Ascending aorta (tissue), 2 donors: ENCODE data around the gene TMEM236. TPM values are rescaled to one million over a fixed set of nuclear protein-coding genes. Genes with fewer than 3 reads are reported as not detected.
"Not testable (repeated sequence)": the region's sequence is repeated elsewhere in the genome, so short reads cannot be mapped to it uniquely, and the experiment has no call there.

Source experiments
- DNase-seq, 2 donors: peaks; one replicate each; pipeline ENCODE4 v3.0.0-alpha.2; 2019; ENCODE audit warnings: low spot score in 2 of 2
- H3K27ac ChIP-seq, 2 donors: fragments of 200-600 bp; sonication (generic); one replicate each; pipeline ENCODE4 v1.5.1; 2016 to 2017; ENCODE audit warnings: mild to moderate bottlenecking in 1 of 2
- H3K27me3 ChIP-seq: fragments of 200-600 bp; sonication (generic); one replicate; pipeline ENCODE4 v1.5.1; 2017
- H3K36me3 ChIP-seq, 2 donors: fragments of 200-600 bp; sonication (generic); one replicate each; pipeline ENCODE4 v1.5.1; 2016
- H3K4me1 ChIP-seq, 2 donors: fragments of 200-600 bp; sonication (generic); one replicate each; pipeline ENCODE4 v1.5.1; 2016 to 2017; ENCODE audit warnings: mild to moderate bottlenecking in 1 of 2
- H3K4me3 ChIP-seq, 2 donors: fragments of 200-600 bp; sonication (generic); one replicate each; pipeline ENCODE4 v1.5.1; 2016 to 2017; ENCODE audit warnings: mild to moderate bottlenecking in 1 of 2
- H3K9me3 ChIP-seq, 2 donors: fragments of 200-600 bp; sonication (generic); one replicate each; pipeline ENCODE4 v1.5.1; 2016
- intact Hi-C: fragments of 100-400 bp; cut with DNase I; formaldehyde crosslinking; loops from one replicate; pipeline ENCODE4 v1.15.1; 2023
- total RNA-seq: library from RNA; depleted of rRNA; stranded (reverse); fragments of >200 nt; gene quantifications from one replicate; pipeline ENCODE4 v1.1.0, GENCODE V29; 2016
- TF ChIP-seq, protein P1 (sequence below), 3 experiments: fragments of 200-600 bp in 2 of 3; fragments of 450-650 bp in 1 of 3; sonication (generic) in 2 of 3; IDR thresholded peaks; one replicate each; pipeline ENCODE4 v1.5.1; 2016 to 2019; ENCODE audit warnings: antibody characterized with exemption in 3 of 3, mild to moderate bottlenecking in 1 of 3, moderate library complexity in 1 of 3

Gene TMEM236
- total RNA-seq, 1 donor from 2014 or later: not detected

DNA sequence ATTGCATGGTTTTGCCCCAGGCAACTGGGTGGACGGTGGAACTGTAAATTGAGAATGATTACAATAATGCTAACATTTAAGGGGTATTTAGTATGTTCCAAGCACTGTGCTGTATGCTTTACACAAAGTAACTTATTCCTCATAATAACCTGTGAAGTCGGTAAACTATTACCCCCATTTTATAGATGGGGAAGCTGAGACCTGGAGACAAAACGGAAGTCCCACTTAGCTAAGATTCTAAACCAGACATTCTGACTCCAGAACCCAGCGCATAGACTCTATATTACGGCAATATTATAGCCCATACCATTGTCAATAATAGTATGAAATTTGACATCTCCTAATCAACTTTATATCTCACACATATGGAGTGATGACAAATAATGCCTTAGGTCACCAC is 39.9 kb upstream of the TMEM236 start:
- TF ChIP-seq, protein P1, sequence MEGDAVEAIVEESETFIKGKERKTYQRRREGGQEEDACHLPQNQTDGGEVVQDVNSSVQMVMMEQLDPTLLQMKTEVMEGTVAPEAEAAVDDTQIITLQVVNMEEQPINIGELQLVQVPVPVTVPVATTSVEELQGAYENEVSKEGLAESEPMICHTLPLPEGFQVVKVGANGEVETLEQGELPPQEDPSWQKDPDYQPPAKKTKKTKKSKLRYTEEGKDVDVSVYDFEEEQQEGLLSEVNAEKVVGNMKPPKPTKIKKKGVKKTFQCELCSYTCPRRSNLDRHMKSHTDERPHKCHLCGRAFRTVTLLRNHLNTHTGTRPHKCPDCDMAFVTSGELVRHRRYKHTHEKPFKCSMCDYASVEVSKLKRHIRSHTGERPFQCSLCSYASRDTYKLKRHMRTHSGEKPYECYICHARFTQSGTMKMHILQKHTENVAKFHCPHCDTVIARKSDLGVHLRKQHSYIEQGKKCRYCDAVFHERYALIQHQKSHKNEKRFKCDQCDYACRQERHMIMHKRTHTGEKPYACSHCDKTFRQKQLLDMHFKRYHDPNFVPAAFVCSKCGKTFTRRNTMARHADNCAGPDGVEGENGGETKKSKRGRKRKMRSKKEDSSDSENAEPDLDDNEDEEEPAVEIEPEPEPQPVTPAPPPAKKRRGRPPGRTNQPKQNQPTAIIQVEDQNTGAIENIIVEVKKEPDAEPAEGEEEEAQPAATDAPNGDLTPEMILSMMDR (IDR thresholded peaks at IDR 0.05): no peak
- H3K36me3 ChIP-seq: peaks cover 50 to 86% of the 10 kb centered on the region in 2 donors
- no peak overlapping the region for H3K27ac ChIP-seq
- no peak overlapping the region for H3K4me3 ChIP-seq
- no peaks in the 10 kb centered on the region for H3K9me3 ChIP-seq
- intact Hi-C loops: no loop called here
- H3K4me1 ChIP-seq: no peaks in the 10 kb centered on the region
- no peaks in the 10 kb centered on the region for H3K27me3 ChIP-seq
- no peak for DNase-seq

DNA sequence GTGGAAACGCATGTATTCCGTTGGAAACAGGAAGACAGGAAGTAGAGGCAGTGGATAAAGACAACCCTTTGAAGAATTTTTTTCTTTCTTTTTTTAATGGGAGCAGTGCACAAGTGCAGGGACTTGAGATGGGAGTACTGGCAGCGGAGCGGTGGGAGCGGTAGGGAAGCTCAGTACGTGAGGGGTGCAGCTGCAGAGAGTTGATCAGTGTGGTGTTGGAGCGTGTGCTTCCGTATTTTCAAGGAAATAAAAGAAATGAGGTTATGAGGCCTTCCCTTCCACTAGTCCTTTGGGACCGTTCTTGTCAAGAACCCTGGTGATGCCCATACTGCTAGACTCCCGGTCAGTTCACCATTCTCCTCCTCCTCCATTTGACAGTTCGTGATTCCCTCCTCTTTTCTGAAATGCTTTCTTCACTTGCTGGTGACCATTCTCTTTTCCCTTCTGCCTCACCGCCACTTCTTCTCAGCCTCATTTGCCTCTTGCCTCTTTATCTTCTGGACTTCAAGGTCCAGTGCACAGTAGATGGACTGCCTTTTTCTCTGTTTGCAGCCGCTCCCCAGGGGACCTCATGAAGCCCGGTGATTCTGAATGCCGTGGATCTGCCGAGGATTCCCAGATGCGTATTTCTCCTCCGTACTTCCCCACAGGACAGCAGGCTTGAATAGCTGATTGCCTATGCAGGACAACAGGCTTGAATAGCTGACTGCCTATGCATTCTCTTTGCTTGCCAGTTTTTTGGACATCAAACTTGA is 39.1 kb upstream of the TMEM236 start:
- no peaks in the 10 kb centered on the region for H3K4me1 ChIP-seq
- H3K27ac ChIP-seq: no peak overlapping the region
- DNase-seq: no peak
- H3K9me3 ChIP-seq: no peaks in the 10 kb centered on the region
- H3K4me3 ChIP-seq: no peak overlapping the region
- TF ChIP-seq, protein P1 (IDR thresholded peaks at IDR 0.05): no peak
- intact Hi-C loops: no loop called here
- H3K36me3 ChIP-seq: peaks cover 50 to 89% of the 10 kb centered on the region in 2 donors
- no peaks in the 10 kb centered on the region for H3K27me3 ChIP-seq

DNA sequence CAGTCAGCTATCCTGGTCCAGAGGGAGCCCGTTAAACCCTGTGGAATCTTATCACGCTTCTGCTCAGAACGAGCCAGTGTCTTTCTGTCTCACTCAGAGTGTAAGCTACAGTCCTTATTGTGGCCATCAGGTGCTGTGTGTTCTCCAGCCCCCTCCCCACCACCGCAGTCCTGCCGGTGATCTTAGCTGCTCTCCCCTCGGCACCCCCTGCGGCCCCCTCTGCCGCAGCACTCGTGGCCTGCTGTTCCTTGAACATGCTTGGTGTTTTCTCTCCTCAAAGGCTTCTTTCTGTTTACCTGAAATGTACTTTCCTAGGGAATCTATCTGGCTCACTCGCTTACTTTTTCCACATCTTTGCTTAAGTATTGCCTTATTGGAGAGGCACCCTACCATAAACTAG is 38.2 kb upstream of the TMEM236 start:
- DNase-seq: no peak
- intact Hi-C loops: no loop called here
- no peak overlapping the region for H3K4me3 ChIP-seq
- no peaks in the 10 kb centered on the region for H3K9me3 ChIP-seq
- no peak overlapping the region for H3K27ac ChIP-seq
- peaks cover 47 to 80% of the 10 kb centered on the region in 2 donors for H3K36me3 ChIP-seq
- TF ChIP-seq, protein P1 (IDR thresholded peaks at IDR 0.05): no peak
- H3K4me1 ChIP-seq: no peaks in the 10 kb centered on the region
- no peaks in the 10 kb centered on the region for H3K27me3 ChIP-seq

DNA sequence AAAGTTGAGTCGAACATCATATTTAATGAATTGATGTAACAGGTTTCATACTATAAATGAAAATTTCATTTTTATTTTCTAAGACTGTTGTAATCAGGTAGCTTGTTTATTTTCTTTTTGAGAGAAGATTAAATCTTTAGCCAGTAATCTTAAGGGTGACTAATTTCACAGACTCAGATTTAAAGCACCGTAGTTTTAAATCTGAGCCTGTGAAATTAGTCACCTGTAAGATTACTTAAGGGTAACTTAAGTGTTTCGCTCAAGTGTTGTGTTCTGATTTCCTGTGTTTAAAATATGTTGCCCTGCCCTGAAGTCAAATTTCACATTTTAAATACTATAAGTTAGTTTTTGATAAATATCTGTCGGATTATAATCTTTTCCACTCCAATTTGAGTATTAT is 35.8 kb upstream of the TMEM236 start:
- Histone ChIP-seq H3K4me3 (no peak overlapping the region), H3K27me3 (no peaks in the 10 kb centered on the region), H3K36me3 (peaks cover 33 to 58% of the 10 kb centered on the region in 2 donors), H3K9me3 (no peaks in the 10 kb centered on the region), H3K4me1 (no peaks in the 10 kb centered on the region), H3K27ac (no peak overlapping the region)
- TF ChIP-seq, protein P1 (IDR thresholded peaks at IDR 0.05): no peak
- no peak for DNase-seq
- intact Hi-C loops: no loop called here

DNA sequence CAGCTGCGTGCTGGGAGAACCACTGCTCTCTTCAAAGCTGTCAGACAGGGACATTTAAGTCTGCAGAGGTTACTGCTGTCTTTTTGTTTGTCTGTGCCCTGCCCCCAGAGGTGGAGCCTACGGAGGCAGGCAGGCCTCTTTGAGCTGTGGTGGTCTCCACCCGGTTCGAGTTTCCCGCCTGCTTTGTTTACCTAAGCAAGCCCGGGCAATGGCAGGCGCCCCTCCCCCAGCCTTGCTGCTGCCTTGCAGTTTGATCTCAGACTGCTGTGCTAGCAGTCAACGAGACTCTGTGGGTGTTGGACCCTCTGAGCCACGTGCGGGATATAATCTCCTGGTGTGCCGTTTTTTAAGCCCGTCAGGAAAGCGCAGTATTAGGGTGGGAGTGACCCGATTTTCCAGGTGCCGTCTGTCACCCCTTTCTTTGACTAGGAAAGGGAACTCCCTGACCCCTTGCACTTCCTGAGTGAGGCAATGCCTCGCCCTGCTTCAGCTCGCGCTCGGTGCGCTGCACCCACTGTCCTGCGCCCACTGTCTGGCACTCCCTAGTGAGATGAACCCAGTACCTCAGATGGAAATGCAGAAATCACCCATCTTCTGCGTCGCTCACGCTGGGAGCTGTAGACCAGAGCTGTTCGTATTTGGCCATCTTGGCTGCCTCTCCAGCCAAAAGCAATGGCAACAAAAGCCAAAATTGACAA is 29.5 kb upstream of the TMEM236 start:
- DNase-seq, H3K4me3 ChIP-seq, H3K27me3 ChIP-seq, H3K27ac ChIP-seq, H3K9me3 ChIP-seq, H3K4me1 ChIP-seq, intact Hi-C loops: not testable (repeated sequence)
- H3K36me3 ChIP-seq: peaks cover 9 to 11% of the 10 kb centered on the region in 2 donors

DNA sequence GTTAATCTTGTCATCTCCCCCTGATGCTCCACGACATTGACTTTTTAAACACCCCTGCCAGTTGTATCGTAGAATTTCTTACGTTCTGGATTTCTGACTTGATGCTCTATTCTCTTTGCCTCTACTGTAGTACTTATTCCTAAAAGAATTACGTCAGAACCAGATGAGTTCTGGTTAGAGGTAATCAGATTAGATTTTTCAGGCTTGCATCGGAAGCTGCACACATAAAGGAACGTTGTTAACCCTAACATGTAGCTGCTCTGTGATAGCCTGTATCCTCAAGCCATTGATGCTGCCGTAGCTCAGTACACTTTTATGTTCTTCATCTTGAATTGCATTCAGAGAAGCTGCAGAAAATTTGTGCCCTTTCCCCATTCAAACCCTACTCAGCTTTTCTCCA is 26.3 kb upstream of the TMEM236 start:
- no peak for DNase-seq
- Histone ChIP-seq H3K9me3 (no peaks in the 10 kb centered on the region), H3K27ac (no peak overlapping the region), H3K27me3 (no peaks in the 10 kb centered on the region), H3K4me3 (no peak overlapping the region), H3K36me3 (peaks cover 7 to 9% of the 10 kb centered on the region in 2 donors), H3K4me1 (no peaks in the 10 kb centered on the region)
- intact Hi-C loops: no loop called here
- TF ChIP-seq, protein P1 (IDR thresholded peaks at IDR 0.05): no peak
